Mesenchymal stem cell (in vitro differentiated cells and primary cell): ENCODE measurements around the gene UTP14A.

ENCODE experiments used
- DNase-seq: peaks from one replicate; pipeline ENCODE4 v3.0.0-alpha.2; 2013
- H2AFZ ChIP-seq: one replicate; pipeline ENCODE4 v1.6.1; 2013; ENCODE audit warnings: low read depth, mild to moderate bottlenecking, control low read depth, inconsistent platforms, low read length, moderate library complexity
- H2AK5ac ChIP-seq: 2 replicates; pipeline ENCODE4 v1.6.1; 2013; ENCODE audit warnings: low read length, moderate library complexity, mild to moderate bottlenecking, inconsistent platforms; ENCODE audit not compliant: severe bottlenecking
- H2BK120ac ChIP-seq: one replicate; pipeline ENCODE4 v1.6.1; 2013; ENCODE audit warnings: low read depth, mild to moderate bottlenecking, inconsistent platforms, low read length, moderate library complexity
- H2BK12ac ChIP-seq, 2 experiments: one replicate each; pipeline ENCODE4 v1.6.1; 2013; ENCODE audit warnings: inconsistent platforms in 2 of 2, low read length in 2 of 2, mild to moderate bottlenecking in 2 of 2, moderate library complexity in 2 of 2, control low read depth in 1 of 2
- H2BK15ac ChIP-seq: one replicate; pipeline ENCODE4 v1.6.1; 2013; ENCODE audit warnings: mild to moderate bottlenecking, low read depth, inconsistent platforms; ENCODE audit not compliant: poor library complexity, severe bottlenecking
- H2BK5ac ChIP-seq: 2 replicates; pipeline ENCODE4 v1.6.1; 2013; ENCODE audit warnings: low read depth, mild to moderate bottlenecking, low read length, control low read depth, inconsistent platforms; ENCODE audit not compliant: poor library complexity, severe bottlenecking
- H3K14ac ChIP-seq, 2 experiments: one replicate each; pipeline ENCODE4 v1.6.1; 2013; ENCODE audit warnings: inconsistent platforms in 2 of 2, low read length in 2 of 2, control low read depth in 1 of 2, mild to moderate bottlenecking in 1 of 2, moderate library complexity in 1 of 2
- H3K18ac ChIP-seq, 2 experiments: one replicate each; pipeline ENCODE4 v1.6.1; 2013; ENCODE audit warnings: inconsistent platforms in 2 of 2, low read length in 2 of 2, control low read depth in 1 of 2, low read depth in 1 of 2, mild to moderate bottlenecking in 1 of 2
- H3K23ac ChIP-seq, 2 experiments: one replicate each; pipeline ENCODE4 v1.6.1; 2013; ENCODE audit warnings: inconsistent platforms in 2 of 2, low read length in 2 of 2, mild to moderate bottlenecking in 2 of 2, moderate library complexity in 2 of 2, control low read depth in 1 of 2
- H3K27ac ChIP-seq: 2 replicates; pipeline ENCODE4 v1.5.1; 2013; ENCODE audit warnings: mild to moderate bottlenecking, moderate library complexity, low read length, control low read depth, inconsistent platforms; ENCODE audit not compliant: poor library complexity, severe bottlenecking
- H3K27me3 ChIP-seq, 2 experiments: 2 replicates each; pipeline versions ENCODE4 v1.6.1 to v1.7.0; 2013; ENCODE audit warnings: low read length in 2 of 2, mild to moderate bottlenecking in 2 of 2, moderate library complexity in 2 of 2, control low read depth in 1 of 2, inconsistent platforms in 1 of 2; ENCODE audit not compliant: control insufficient read depth in 1 of 2, insufficient read depth in 1 of 2
- H3K36me3 ChIP-seq, 2 experiments: 2 replicates each; pipeline versions ENCODE4 v1.6.1 to v1.7.0; 2013; ENCODE audit warnings: low read length in 2 of 2, control low read depth in 1 of 2, inconsistent platforms in 1 of 2, low read depth in 1 of 2, mild to moderate bottlenecking in 1 of 2; ENCODE audit not compliant: insufficient read depth in 2 of 2, control insufficient read depth in 1 of 2
- H3K4ac ChIP-seq, 2 experiments: one replicate each; pipeline ENCODE4 v1.6.1; 2013; ENCODE audit warnings: inconsistent platforms in 2 of 2, low read length in 2 of 2, mild to moderate bottlenecking in 2 of 2, moderate library complexity in 2 of 2, control low read depth in 1 of 2, low read depth in 1 of 2
- H3K4me1 ChIP-seq: 2 replicates; pipeline ENCODE4 v1.6.1; 2013; ENCODE audit warnings: low read depth, low read length, control low read depth; ENCODE audit not compliant: control insufficient read depth, insufficient read depth
- H3K4me2 ChIP-seq: 2 replicates; pipeline ENCODE4 v1.6.1; 2013; ENCODE audit warnings: low read length, mild to moderate bottlenecking, inconsistent platforms; ENCODE audit not compliant: poor library complexity, severe bottlenecking
- H3K4me3 ChIP-seq, 2 experiments: 2 replicates each; pipeline versions ENCODE4 v1.5.1 to v1.7.0; 2013; ENCODE audit warnings: low read length in 2 of 2, mild to moderate bottlenecking in 2 of 2, control low read depth in 1 of 2, low read depth in 1 of 2; ENCODE audit not compliant: insufficient read depth in 1 of 2
- H3K79me1 ChIP-seq: replicated peaks from 2 replicates; pipeline ENCODE4 v1.6.1; 2013; ENCODE audit warnings: mild to moderate bottlenecking, control low read depth, low read length, inconsistent platforms; ENCODE audit not compliant: poor library complexity, severe bottlenecking
- H3K9ac ChIP-seq: 2 replicates; pipeline ENCODE4 v1.7.0; 2013; ENCODE audit warnings: mild to moderate bottlenecking, low read length, moderate library complexity
- H3K9me3 ChIP-seq: 2 replicates; pipeline ENCODE4 v1.7.0; 2013; ENCODE audit warnings: mild to moderate bottlenecking, low read length; ENCODE audit not compliant: control insufficient read depth
- H4K8ac ChIP-seq: one replicate; pipeline ENCODE4 v1.6.1; 2013; ENCODE audit warnings: inconsistent platforms, mild to moderate bottlenecking, low read length, moderate library complexity
- H4K91ac ChIP-seq: one replicate; pipeline ENCODE4 v1.6.1; 2013; ENCODE audit warnings: mild to moderate bottlenecking, low read length, inconsistent platforms
- WGBS: methylation state at CpG from one replicate; pipeline ENCODE4 v1.1.7; 2013; ENCODE audit warnings: mixed read lengths; 5-methylcytosine and 5-hydroxymethylcytosine counted together

Gene UTP14A

DNA sequence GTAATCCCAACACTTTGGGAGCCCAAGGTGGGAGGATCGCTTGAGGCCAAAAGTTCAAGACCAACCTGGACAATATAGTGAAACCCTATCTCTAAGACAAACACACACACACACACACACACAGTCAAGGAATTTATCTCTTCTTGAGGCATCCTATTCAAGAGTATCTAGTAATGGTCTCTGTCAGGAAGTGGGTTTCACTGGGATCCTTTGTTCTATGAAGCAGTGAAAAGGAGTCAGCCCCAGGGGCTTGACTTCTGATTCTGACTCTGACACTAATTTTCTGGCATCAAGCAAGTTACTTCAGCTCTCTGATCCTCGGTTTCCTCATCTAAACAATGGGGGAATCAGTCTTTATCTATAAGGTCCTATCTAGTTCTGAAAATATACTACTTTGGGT lies 34.8 kb downstream of the UTP14A start:
- no peaks in the 10 kb centered on the region for H3K79me1 ChIP-seq
- DNase-seq = no peak
- no peak overlapping the region for H3K27ac ChIP-seq
- H3K4ac ChIP-seq = no peak overlapping the region
- no peaks in the 10 kb centered on the region for H3K9me3 ChIP-seq
- no peak overlapping the region for H2BK5ac ChIP-seq
- no peak overlapping the region for H2BK120ac ChIP-seq
- H3K4me1 ChIP-seq = no peaks in the 10 kb centered on the region
- no peak overlapping the region for H3K4me2 ChIP-seq
- H3K36me3 ChIP-seq = no peaks in the 10 kb centered on the region
- H2AFZ ChIP-seq = no peak overlapping the region
- no peak overlapping the region for H2BK12ac ChIP-seq
- peaks cover 38 to 44% of the 10 kb centered on the region in 2 experiments for H3K27me3 ChIP-seq
- H3K23ac ChIP-seq = no peak overlapping the region
- no peak overlapping the region for H3K4me3 ChIP-seq
- H2BK15ac ChIP-seq = no peak overlapping the region
- WGBS = no CpG with 5 or more reads among the region's 2 CpGs
- H2AK5ac ChIP-seq = no peak overlapping the region
- no peak overlapping the region for H3K9ac ChIP-seq
- H4K91ac ChIP-seq = no peak overlapping the region
- no peak overlapping the region for H3K18ac ChIP-seq
- no peak overlapping the region for H3K14ac ChIP-seq
- no peak overlapping the region for H4K8ac ChIP-seq

DNA sequence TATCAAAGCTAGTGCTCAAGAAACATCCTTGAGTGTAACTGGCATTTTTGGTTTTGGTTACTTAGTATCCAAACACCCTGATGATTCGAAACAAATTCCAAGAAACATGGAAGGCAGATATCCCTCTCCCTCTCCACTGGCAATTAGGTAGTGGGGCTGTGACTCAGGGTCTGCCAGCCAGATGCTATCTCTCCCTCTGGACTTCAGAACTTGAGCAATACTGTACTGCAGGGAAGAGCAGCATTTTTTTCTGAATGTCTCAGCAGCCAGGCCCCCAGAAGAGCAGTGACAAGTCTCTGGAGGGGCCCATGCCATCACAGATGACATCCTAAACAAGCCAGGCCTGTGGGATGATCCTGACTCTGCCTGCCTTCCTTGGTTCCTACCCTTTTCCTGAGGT lies 39.2 kb downstream of the UTP14A start:
- Histone ChIP-seq H2BK12ac (no peak overlapping the region), H3K9ac (no peak overlapping the region), H2BK120ac (no peak overlapping the region), H3K4me2 (no peak overlapping the region), H2AFZ (no peak overlapping the region), H4K8ac (no peak overlapping the region), H2BK15ac (no peak overlapping the region), H3K36me3 (no peaks in the 10 kb centered on the region), H3K9me3 (no peaks in the 10 kb centered on the region), H4K91ac (no peak overlapping the region), H2BK5ac (no peak overlapping the region), H3K23ac (no peak overlapping the region), H3K14ac (no peak overlapping the region), H3K4me1 (no peaks in the 10 kb centered on the region), H3K18ac (peak overlapping the region in 1 of 2 experiments; percentile 3), H3K4me3 (no peak overlapping the region), H3K4ac (no peak overlapping the region), H2AK5ac (no peak overlapping the region), H3K27ac (no peak overlapping the region), H3K79me1 (no peaks in the 10 kb centered on the region), H3K27me3 (peaks cover 7 to 14% of the 10 kb centered on the region in 2 experiments)
- no CpG with 5 or more reads among the region's 1 CpG for WGBS
- peak; percentile 51 for DNase-seq

DNA sequence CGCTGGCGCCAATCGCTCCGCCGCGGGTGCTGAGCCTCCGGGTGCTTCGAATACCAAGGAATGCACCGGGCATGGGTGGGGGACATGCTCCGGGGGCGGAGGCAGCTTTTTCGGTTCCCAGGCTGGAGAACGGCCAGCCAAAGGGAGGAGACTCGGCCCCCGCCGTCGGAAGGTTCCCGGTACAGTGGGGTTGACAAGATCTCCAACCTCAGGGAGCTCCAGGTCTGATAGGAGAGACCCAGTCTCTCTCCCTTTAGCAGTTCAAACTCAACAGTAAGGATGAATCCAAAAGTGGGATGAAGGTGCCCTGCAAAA lies 47.3 kb downstream of the UTP14A start:
- Histone ChIP-seq H3K9ac (no peak overlapping the region), H4K8ac (peak overlapping the region; percentile 27), H3K4me1 (peaks cover 12% of the 10 kb centered on the region), H3K4me3 (peak overlapping the region in 1 of 2 experiments; percentile 36), H3K4ac (no peak overlapping the region), H2BK120ac (no peak overlapping the region), H3K36me3 (no peaks in the 10 kb centered on the region), H3K23ac (no peak overlapping the region), H3K14ac (no peak overlapping the region), H3K4me2 (peak overlapping the region; percentile 63), H2BK12ac (no peak overlapping the region), H3K27ac (no peak overlapping the region), H2AFZ (no peak overlapping the region), H2AK5ac (no peak overlapping the region), H2BK5ac (no peak overlapping the region), H2BK15ac (no peak overlapping the region), H3K9me3 (no peaks in the 10 kb centered on the region), H3K18ac (no peak overlapping the region), H4K91ac (no peak overlapping the region), H3K27me3 (peaks cover 0 to 41% of the 10 kb centered on the region in 2 experiments), H3K79me1 (no peaks in the 10 kb centered on the region)
- DNase-seq = no peak
- 28% methylated on average over 7 of the region's 18 CpGs for WGBS

DNA sequence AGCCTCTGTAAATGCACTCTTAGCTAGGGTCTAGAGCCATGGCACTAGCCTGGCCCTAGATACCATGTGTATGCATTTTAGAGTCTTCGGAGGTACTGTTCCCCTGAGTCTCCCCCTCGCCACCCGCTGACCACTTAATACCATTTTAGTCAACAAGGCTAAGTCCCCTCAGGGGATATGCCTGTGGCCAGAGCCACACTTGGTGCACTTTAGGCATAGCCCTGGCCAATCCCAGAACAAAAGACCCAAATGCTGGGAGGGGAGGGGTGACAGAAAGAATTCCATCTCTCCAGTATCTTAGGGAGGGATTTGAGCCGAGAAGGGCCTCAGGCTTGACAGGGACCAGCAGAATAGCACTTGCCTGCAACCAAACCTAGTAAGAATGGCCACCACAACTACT lies 47.9 kb downstream of the UTP14A start:
- H2BK12ac ChIP-seq = no peak overlapping the region
- no peaks in the 10 kb centered on the region for H3K79me1 ChIP-seq
- no peak overlapping the region for H2AK5ac ChIP-seq
- no peak overlapping the region for H2AFZ ChIP-seq
- DNase-seq = no peak
- no peak overlapping the region for H3K14ac ChIP-seq
- H2BK120ac ChIP-seq = no peak overlapping the region
- H3K18ac ChIP-seq = no peak overlapping the region
- H3K9me3 ChIP-seq = no peaks in the 10 kb centered on the region
- H3K27ac ChIP-seq = no peak overlapping the region
- no peak overlapping the region for H2BK5ac ChIP-seq
- no peak overlapping the region for H3K4me3 ChIP-seq
- peaks cover 12% of the 10 kb centered on the region for H3K4me1 ChIP-seq
- no peak overlapping the region for H3K23ac ChIP-seq
- H3K9ac ChIP-seq = no peak overlapping the region
- no peak overlapping the region for H4K91ac ChIP-seq
- WGBS = 93% methylated on average over 2 of the region's 4 CpGs
- H3K4ac ChIP-seq = no peak overlapping the region
- H3K4me2 ChIP-seq = no peak overlapping the region
- no peak overlapping the region for H2BK15ac ChIP-seq
- H3K27me3 ChIP-seq = peaks cover 0 to 41% of the 10 kb centered on the region in 2 experiments
- no peaks in the 10 kb centered on the region for H3K36me3 ChIP-seq
- no peak overlapping the region for H4K8ac ChIP-seq
